Measurements from ENCODE around the gene MAGI2.

- TF ChIP-seq POLR2A (IDR thresholded peaks at IDR 0.05) (no peak), CTCF (IDR thresholded peaks at IDR 0.05 in 4 of 5, conservative IDR thresholded peaks at IDR 0.05 in 1 of 5) (no peak)
Observed at GRCh38 chr7:78020874-78021249, 1432.6 kb downstream of the MAGI2 start.
